ENCODE results near the gene TMEM244. TPM values are rescaled to one million over a fixed set of nuclear protein-coding genes. Genes with fewer than 3 reads are reported as not detected.

TMEM244 gene
- total and polyA plus RNA-seq, 2 of the 13 experiments (the other 11 are each of a cell fraction or from before 2014, with no cell fraction given): not detected

DNA sequence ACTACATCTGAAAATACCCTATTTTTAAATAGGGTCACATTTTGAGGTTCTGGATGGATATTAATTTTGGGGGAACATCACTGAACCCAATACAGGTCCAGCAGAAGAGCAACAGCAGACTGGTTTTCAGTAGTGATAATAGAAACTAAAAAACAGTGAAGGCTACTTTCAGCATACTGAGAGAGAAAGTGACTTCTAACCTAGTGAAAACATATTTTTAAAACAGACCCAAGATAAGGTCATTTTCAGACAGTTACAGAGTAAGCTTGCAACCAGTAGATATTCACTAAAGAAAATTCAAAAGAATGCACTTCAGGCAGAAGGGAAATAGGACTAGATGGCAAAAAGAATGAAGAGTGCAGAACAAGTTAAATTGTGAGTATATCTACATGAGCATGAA lies 42.0 kb upstream of the TMEM244 start (continued):
- TF ChIP-seq ZNF782 (CRISPR knock-in tag; IDR thresholded peaks at IDR 0.05; ENCODE audit: borderline replicate concordance): no peak
- TF ChIP-seq ZNF652 (CRISPR knock-in tag; IDR thresholded peaks at IDR 0.05; ENCODE audit: borderline replicate concordance, low read depth): no peak
- TF ChIP-seq ZMYM2 (CRISPR knock-in tag; IDR thresholded peaks at IDR 0.05): no peak
- no peak for TF ChIP-seq KLF13 (CRISPR knock-in tag; IDR thresholded peaks at IDR 0.05)
- TF ChIP-seq CENPX (CRISPR knock-in tag; IDR thresholded peaks at IDR 0.05): no peak
- TF ChIP-seq EZH2 (conservative IDR thresholded peaks at IDR 0.05; ENCODE audit: low read depth, low read length): no peak
- no peak for TF ChIP-seq YEATS2 (CRISPR knock-in tag; IDR thresholded peaks at IDR 0.05; ENCODE audit: borderline replicate concordance)

- no peaks in the 10 kb centered on the region for H4K20me1 ChIP-seq (ENCODE audit: insufficient read depth, low read length)
- no TSS peak for BruUV-seq (replicated peaks)
- no peaks in the 10 kb centered on the region for H3K9me3 ChIP-seq (ENCODE audit: low read length)
- no peak overlapping the region for H3K9ac ChIP-seq (ENCODE audit: insufficient read depth, low read depth, low read length)
- no peak for TF ChIP-seq FUBP1 (CRISPR knock-in tag; IDR thresholded peaks at IDR 0.05; ENCODE audit: borderline replicate concordance)
- H3K27ac ChIP-seq (ENCODE audit: extremely low read length, insufficient read depth, low read length): no peak overlapping the region
- DNase-seq (ENCODE audit: low spot score) (no peak), FAIRE-seq (no peak), ATAC-seq (no peak)
- in situ Hi-C loops (cut with HindIII; ENCODE audit: extremely low pct_ligation_motif_present, low pct_unique_long_range_greater_than_20kb): no loop called here
- H3K79me2 ChIP-seq (ENCODE audit: insufficient read depth, low read length): no peaks in the 10 kb centered on the region
- WGBS (ENCODE audit: low lambda C conversion rate): 0% methylated on average over 1 of the region's 1 CpG
- no peaks in the 10 kb centered on the region for H3K4me1 ChIP-seq (ENCODE audit: insufficient read depth, low read length)
- ChIA-PET CTCF (ENCODE audit: low intra/inter-chr PET ratio, low total read pairs) (no interaction called here), POLR2A (no interaction called here)
- H3K36me3 ChIP-seq (replicated peaks in 1 of 2; ENCODE audit: control insufficient read depth in 1 of 2, insufficient read depth in 2 of 2, low read length in 2 of 2): no peaks in the 10 kb centered on the region
- H3K4me2 ChIP-seq (ENCODE audit: low read depth, low read length): no peak overlapping the region
- intact Hi-C loops (cut with micrococcal nuclease; ENCODE audit: unreplicated experiment): no loop called here
- no peaks in the 10 kb centered on the region for H3K27me3 ChIP-seq (ENCODE audit: control insufficient read depth in 1 of 2, insufficient read depth in 2 of 2, low read length in 2 of 2)
- no peak overlapping the region for H3K4me3 ChIP-seq (replicated peaks in 1 of 3; ENCODE audit: insufficient read depth in 1 of 3, low read depth in 2 of 3, low read length in 3 of 3)
- no peak overlapping the region for H2AFZ ChIP-seq (ENCODE audit: low read length)
These were observed 41.6 kb upstream of the TMEM244 start for GRCh38 chr6:129902681-129903080.
